Naive thymus-derived CD4-positive, alpha-beta T cell (primary cell): ENCODE measurements around the gene ERN1. TPM values are rescaled to one million over a fixed set of nuclear protein-coding genes. Genes with fewer than 3 reads are reported as not detected.

Experiments used
- ATAC-seq: fragments of 150-1000 bp; cut with Tn5 transposase; 2 replicates; pipeline ENCODE4 v1.10.0; 2021; ENCODE audit warnings: mild to moderate bottlenecking, moderate library complexity
- CTCF ChIA-PET: fragments of 350-600 bp; sonication (Branson Sonifier 250); formaldehyde crosslinking; loops from one replicate; lab custom pipeline; 2021; ENCODE audit warnings: antibody characterized with exemption; lab: Charles Lee
- POLR2A ChIA-PET: fragments of 350-600 bp; sonication (Branson Sonifier 250); formaldehyde crosslinking; loops from one replicate; lab custom pipeline; 2021; ENCODE audit warnings: antibody characterized with exemption, inconsistent platforms; lab: Charles Lee
- DNase-seq, 9 donors: peaks; one replicate each; pipeline versions ENCODE4 v3.0.0 to v3.0.0-alpha.2; 2020 to 2022; ENCODE audit warnings: mixed read lengths in 1 of 9
- H3K27ac ChIP-seq: one replicate; pipeline ENCODE4 v1.7.0; 2013; ENCODE audit warnings: mild to moderate bottlenecking, low read depth, low read length, moderate library complexity
- H3K27me3 ChIP-seq, 2 donors: one replicate each; pipeline ENCODE4 v1.7.0; 2013; ENCODE audit warnings: low read length in 2 of 2, mild to moderate bottlenecking in 2 of 2, moderate library complexity in 2 of 2; ENCODE audit not compliant: control insufficient read depth in 2 of 2, insufficient read depth in 2 of 2
- H3K36me3 ChIP-seq, 3 experiments: 1 replicate in 2 of 3; 2 replicates in 1 of 3; pipeline ENCODE4 v1.7.0; 2013; ENCODE audit warnings: low read length in 3 of 3, mild to moderate bottlenecking in 3 of 3, moderate library complexity in 1 of 3; ENCODE audit not compliant: insufficient read depth in 3 of 3, control insufficient read depth in 2 of 3
- H3K4me1 ChIP-seq, 2 donors: one replicate each; pipeline ENCODE4 v1.7.0; 2013; ENCODE audit warnings: low read length in 2 of 2, mild to moderate bottlenecking in 2 of 2, moderate library complexity in 1 of 2; ENCODE audit not compliant: control insufficient read depth in 2 of 2, insufficient read depth in 2 of 2
- H3K4me3 ChIP-seq: 2 replicates; pipeline ENCODE4 v1.7.0; 2013; ENCODE audit warnings: mild to moderate bottlenecking, low read length
- H3K9me3 ChIP-seq, 3 experiments: 1 replicate in 2 of 3; 2 replicates in 1 of 3; pipeline ENCODE4 v1.7.0; 2013; ENCODE audit warnings: low read length in 3 of 3; ENCODE audit not compliant: control insufficient read depth in 2 of 3
- H3K27ac Mint-ChIP-seq, 9 donors: one replicate each; pipeline ENCODE4 v1.8.0; 2020 to 2022; ENCODE audit warnings: mixed read lengths in 9 of 9, mild to moderate bottlenecking in 8 of 9, moderate library complexity in 5 of 9, inconsistent platforms in 2 of 9
- H3K27me3 Mint-ChIP-seq, 5 donors: one replicate each; pipeline ENCODE4 v1.8.0; 2021 to 2022; ENCODE audit warnings: mixed read lengths in 5 of 5, mild to moderate bottlenecking in 1 of 5
- H3K36me3 Mint-ChIP-seq, 5 donors: one replicate each; pipeline ENCODE4 v1.8.0; 2020 to 2022; ENCODE audit warnings: mixed read lengths in 5 of 5, mild to moderate bottlenecking in 3 of 5, inconsistent platforms in 1 of 5
- H3K4me1 Mint-ChIP-seq, 7 donors: one replicate each; pipeline ENCODE4 v1.8.0; 2020 to 2022; ENCODE audit warnings: mixed read lengths in 7 of 7, mild to moderate bottlenecking in 3 of 7, inconsistent platforms in 1 of 7
- H3K4me3 Mint-ChIP-seq, 10 donors: one replicate each; pipeline ENCODE4 v1.8.0; 2020 to 2022; ENCODE audit warnings: mild to moderate bottlenecking in 10 of 10, mixed read lengths in 10 of 10, moderate library complexity in 6 of 10, inconsistent platforms in 2 of 10
- H3K9me3 Mint-ChIP-seq, 11 donors: one replicate each; pipeline ENCODE4 v1.8.0; 2020 to 2022; ENCODE audit warnings: mixed read lengths in 11 of 11, mild to moderate bottlenecking in 4 of 11, inconsistent platforms in 1 of 11, moderate library complexity in 1 of 11
- intact Hi-C, 2 donors: fragments of 100-400 bp; cut with micrococcal nuclease; formaldehyde crosslinking; loops; one replicate each; pipeline ENCODE4 v1.15.1; 2023
- polyA plus RNA-seq, 2 donors: library from polyadenylated mRNA; unstranded; fragments of 300-500 nt; fragmentation: Illumina TruSeq; gene quantifications; one replicate each; pipeline ENCODE4 v1.2.3, GENCODE V29; 2021
- total RNA-seq, 6 experiments: library from RNA in 5 of 6; stranded (reverse) in 5 of 6; gene quantifications; 1 replicate in 5 of 6; 2 replicates in 1 of 6; pipeline ENCODE4 v1.2.3 and lab custom pipeline; 2021 to 2026

ERN1 gene
- total and polyA plus RNA-seq, 7 experiments from 2014 or later = 15.7 to 110 (median 60.3) TPM

GRCh38 chr17:64090144-64090543 is 39.8 kb downstream of the ERN1 start:
- no peak overlapping the region for H3K27ac ChIP-seq
- H3K4me1 ChIP-seq = peaks cover 22 to 54% of the 10 kb centered on the region in 2 donors

GRCh38 chr17:64087252-64088005 is 42.5 kb downstream of the ERN1 start:
- peak overlapping the region in 3 of 10 donors; percentile 9 to 68 (median 37) for H3K4me3 Mint-ChIP-seq
- POLR2A ChIA-PET = interaction anchor here (0.6 to 1.4 kb wide), 9 partner anchors 9 to 104 kb away, joined by 3 to 8 read pairs (median 3); no protein-coding TSS in a partner anchor

More at GRCh38 chr17:64090144-64090543, 39.8 kb downstream of the ERN1 start:
- CTCF ChIA-PET = no interaction called here
- intact Hi-C loops = no loop called here
- Mint-ChIP-seq H3K9me3 (peaks cover 0 to 3% (median 0%) of the 10 kb centered on the region in 11 donors), H3K27ac (peak overlapping the region in 4 of 9 donors; percentile 10 to 61 (median 32)), H3K27me3 (no peaks in the 10 kb centered on the region), H3K4me3 (peak overlapping the region in 1 of 10 donors; percentile 31), H3K36me3 (peaks cover 0 to 55% (median 14%) of the 10 kb centered on the region in 5 donors), H3K4me1 (peaks cover 33 to 77% (median 46%) of the 10 kb centered on the region in 7 donors)
- DNase-seq = no peak
- POLR2A ChIA-PET = interaction anchor here (1.1 to 1.2 kb wide), 2 partner anchors 10 to 55 kb away, joined by 3 to 4 read pairs; no protein-coding TSS in a partner anchor
- no peak for ATAC-seq
- no peaks in the 10 kb centered on the region for H3K36me3 ChIP-seq
- no peaks in the 10 kb centered on the region for H3K9me3 ChIP-seq
- H3K27me3 ChIP-seq = no peaks in the 10 kb centered on the region
- H3K4me3 ChIP-seq = no peak overlapping the region

GRCh38 chr17:64085650-64086005 is 44.3 kb downstream of the ERN1 start:
- peak; percentile 26 for ATAC-seq
- Histone ChIP-seq H3K36me3 (no peaks in the 10 kb centered on the region), H3K9me3 (no peaks in the 10 kb centered on the region), H3K4me1 (peaks cover 59 to 73% of the 10 kb centered on the region in 2 donors), H3K27ac (no peak overlapping the region), H3K4me3 (no peak overlapping the region), H3K27me3 (no peaks in the 10 kb centered on the region)
- DNase-seq = no peak
- Mint-ChIP-seq H3K36me3 (peaks cover 0 to 34% (median 4%) of the 10 kb centered on the region in 5 donors), H3K9me3 (peaks cover 0 to 2% (median 0%) of the 10 kb centered on the region in 11 donors), H3K4me1 (peaks cover 15 to 38% (median 30%) of the 10 kb centered on the region in 7 donors), H3K27me3 (no peaks in the 10 kb centered on the region), H3K27ac (no peak overlapping the region), H3K4me3 (no peak overlapping the region)
- POLR2A ChIA-PET = interaction anchor here (1.0 kb wide), 1 partner anchor 60 kb away, joined by 3 read pairs; no protein-coding TSS in a partner anchor
- CTCF ChIA-PET = interaction anchor here (0.7 to 0.8 kb wide), 2 partner anchors 42 to 44 kb away, joined by 3 to 6 read pairs; partner anchors contain the start of gene ERN1
- intact Hi-C loops = no loop called here

More at GRCh38 chr17:64087252-64088005, 42.5 kb downstream of the ERN1 start:
- CTCF ChIA-PET = interaction anchor here (0.6 to 1.5 kb wide), 3 partner anchors 14 to 47 kb away, joined by 3 to 4 read pairs (median 3); no protein-coding TSS in a partner anchor
- no peak for ATAC-seq
- H3K36me3 ChIP-seq = no peaks in the 10 kb centered on the region
- no peak for DNase-seq
- H3K4me3 ChIP-seq = no peak overlapping the region
- Mint-ChIP-seq H3K9me3 (peaks cover 0 to 2% (median 0%) of the 10 kb centered on the region in 11 donors), H3K4me1 (peaks cover 27 to 51% (median 35%) of the 10 kb centered on the region in 7 donors), H3K36me3 (peaks cover 0 to 38% (median 4%) of the 10 kb centered on the region in 5 donors), H3K27ac (peak overlapping the region in 4 of 9 donors; percentile 33 to 81 (median 72)), H3K27me3 (no peaks in the 10 kb centered on the region)
- H3K9me3 ChIP-seq = no peaks in the 10 kb centered on the region
- no peak overlapping the region for H3K27ac ChIP-seq
- intact Hi-C loops = no loop called here
- H3K4me1 ChIP-seq = peaks cover 46 to 75% of the 10 kb centered on the region in 2 donors
- no peaks in the 10 kb centered on the region for H3K27me3 ChIP-seq

DNA sequence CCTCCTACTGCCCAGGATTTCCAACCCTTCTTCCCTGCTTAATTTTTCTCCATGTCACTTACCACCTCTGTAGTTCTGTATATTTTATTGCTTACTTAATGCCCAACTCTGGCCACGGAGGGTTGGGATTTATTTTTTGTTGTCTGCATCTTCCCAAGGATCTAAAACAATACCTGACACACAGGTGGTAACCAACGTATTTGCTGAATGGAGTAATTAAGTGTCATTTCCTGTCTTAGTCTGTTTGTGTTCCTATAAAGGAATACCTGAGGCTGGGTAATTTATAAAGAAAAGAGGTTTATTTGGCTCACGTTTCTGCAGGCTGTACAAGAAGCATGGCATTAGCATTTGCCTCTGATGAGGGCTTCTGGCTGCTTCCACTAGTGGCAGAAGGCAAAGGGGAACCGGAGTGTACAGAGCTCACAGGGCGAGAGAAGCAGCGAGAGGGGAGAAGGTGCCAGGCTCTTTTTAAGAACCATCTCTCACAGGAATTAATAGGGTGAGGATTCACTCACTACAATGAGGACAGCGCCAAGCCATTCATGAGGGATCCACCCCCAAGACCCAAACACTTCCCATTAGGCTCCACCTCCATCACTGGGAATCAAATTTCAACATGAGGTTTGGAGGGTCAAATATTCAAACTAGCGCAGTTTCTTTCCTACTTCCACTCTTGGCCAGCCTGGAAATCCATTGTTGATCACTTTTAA is 44.8 kb downstream of the ERN1 start:
- no peaks in the 10 kb centered on the region for H3K36me3 ChIP-seq
- intact Hi-C loops = no loop called here
- Mint-ChIP-seq H3K36me3 (peaks cover 0 to 35% (median 5%) of the 10 kb centered on the region in 5 donors), H3K4me1 (peaks cover 20 to 38% (median 30%) of the 10 kb centered on the region in 7 donors), H3K9me3 (peaks cover 0 to 2% (median 0%) of the 10 kb centered on the region in 11 donors), H3K27me3 (no peaks in the 10 kb centered on the region), H3K27ac (no peak overlapping the region), H3K4me3 (no peak overlapping the region)
- ATAC-seq = no peak
- peaks cover 60 to 73% of the 10 kb centered on the region in 2 donors for H3K4me1 ChIP-seq
- H3K27ac ChIP-seq = no peak overlapping the region
- no peak for DNase-seq
- H3K9me3 ChIP-seq = no peaks in the 10 kb centered on the region
- H3K4me3 ChIP-seq = no peak overlapping the region
- ChIA-PET POLR2A (interaction anchor here (0.8 to 1.0 kb wide), 4 partner anchors 36 to 60 kb away, joined by 3 to 5 read pairs (median 3); no protein-coding TSS in a partner anchor), CTCF (interaction anchor here (0.8 to 1.5 kb wide), 2 partner anchors 45 to 49 kb away, joined by 3 to 6 read pairs; partner anchors contain the start of gene ERN1)
- no peaks in the 10 kb centered on the region for H3K27me3 ChIP-seq

- no peaks in the 10 kb centered on the region for H3K9me3 Mint-ChIP-seq
- CTCF ChIA-PET = interaction anchor here (1.4 to 1.5 kb wide), 2 partner anchors 20 to 50 kb away, joined by 3 to 6 read pairs; no protein-coding TSS in a partner anchor
Measured at GRCh38 chr17:64084086-64084939, 45.6 kb downstream of the ERN1 start.

More at GRCh38 chr17:64084086-64084939, 45.6 kb downstream of the ERN1 start:
- no peak for DNase-seq
- H3K27ac Mint-ChIP-seq = no peak overlapping the region
- no peak overlapping the region for H3K4me3 Mint-ChIP-seq
- POLR2A ChIA-PET = interaction anchor here (0.6 to 3.5 kb wide), 9 partner anchors 10 to 61 kb away, joined by 3 to 23 read pairs (median 3); partner anchors contain the start of gene ERN1
- H3K27me3 Mint-ChIP-seq = no peaks in the 10 kb centered on the region
- peaks cover 0 to 1% (median under 1%) of the 10 kb centered on the region in 3 experiments for H3K36me3 ChIP-seq
- peaks cover 60 to 79% of the 10 kb centered on the region in 2 donors for H3K4me1 ChIP-seq
- H3K27me3 ChIP-seq = no peaks in the 10 kb centered on the region
- intact Hi-C loops = no loop called here
- H3K4me3 ChIP-seq = no peak overlapping the region
- H3K27ac ChIP-seq = no peak overlapping the region
- ATAC-seq = peak; percentile 39
- H3K36me3 Mint-ChIP-seq = peaks cover 0 to 35% (median 7%) of the 10 kb centered on the region in 5 donors
- no peaks in the 10 kb centered on the region for H3K9me3 ChIP-seq
- H3K4me1 Mint-ChIP-seq = peaks cover 18 to 35% (median 27%) of the 10 kb centered on the region in 7 donors
